GM10248 (cell line): ENCODE data around the gene RNASE8.

Source experiments
- CTCF ChIA-PET: fragments of 300-600 bp; sonication (Branson Sonifier 250); formaldehyde crosslinking; extraction: SDS; loops from one replicate; lab custom pipeline; 2021; ENCODE audit warnings: antibody characterized with exemption; lab: Yijun Ruan, JAX
- POLR2A ChIA-PET: fragments of 350-650 bp; sonication (Branson Sonifier 250); formaldehyde crosslinking; extraction: SDS; loops from one replicate; lab custom pipeline; 2020; ENCODE audit warnings: antibody characterized with exemption; lab: Yijun Ruan, JAX
- DNase-seq: peaks from one replicate; pipeline ENCODE4 v3.0.0; 2012; ENCODE audit errors: extremely low spot score
- CTCF ChIP-seq: IDR thresholded peaks from 2 replicates; pipeline ENCODE4 v1.5.1; 2012; ENCODE audit warnings: mild to moderate bottlenecking, low read depth; ENCODE audit errors: extremely low read depth, missing control alignments, control extremely low read depth

Gene RNASE8

GRCh38 chr14:21084396-21084795 is 26.8 kb downstream of the RNASE8 start:
- ChIA-PET CTCF (interaction anchor here (0.7 to 8.1 kb wide), 5 partner anchors 9 to 69 kb away, joined by 3 to 64 read pairs (median 17); no protein-coding TSS in a partner anchor), POLR2A (no interaction called here)
- TF ChIP-seq CTCF: no peak
- no peak for DNase-seq

- ChIA-PET CTCF (interaction anchor here (0.8 to 5.7 kb wide), 6 partner anchors 17 to 70 kb away, joined by 3 to 62 read pairs (median 16); partner anchors contain the start of gene TMEM253), POLR2A (no interaction called here)
Measured at GRCh38 chr14:21084998-21085853, 27.6 kb downstream of the RNASE8 start.

GRCh38 chr14:21086908-21087293 is 29.3 kb downstream of the RNASE8 start:
- DNase-seq: no peak
- no peak for TF ChIP-seq CTCF
- CTCF ChIA-PET: interaction anchor here (1.1 to 5.7 kb wide), 8 partner anchors 10 to 89 kb away, joined by 3 to 62 read pairs (median 6); partner anchors contain the start of genes ARHGEF40 and TMEM253
- POLR2A ChIA-PET: no interaction called here

More at GRCh38 chr14:21084998-21085853, 27.6 kb downstream of the RNASE8 start:
- no peak for DNase-seq
- no peak for TF ChIP-seq CTCF

GRCh38 chr14:21087294-21088091 is 29.9 kb downstream of the RNASE8 start:
- DNase-seq: no peak
- ChIA-PET POLR2A (no interaction called here), CTCF (interaction anchor here (1.1 to 5.7 kb wide), 8 partner anchors 10 to 90 kb away, joined by 3 to 62 read pairs (median 6); partner anchors contain the start of genes ARHGEF40 and TMEM253)
- TF ChIP-seq CTCF: no peak

- CTCF ChIA-PET: interaction anchor here (0.8 to 5.7 kb wide), 9 partner anchors 10 to 468 kb away, joined by 3 to 62 read pairs (median 7); partner anchors contain the start of genes ARHGEF40 and TMEM253
- POLR2A ChIA-PET: no interaction called here
- TF ChIP-seq CTCF: no peak
- no peak for DNase-seq
Measured at GRCh38 chr14:21088687-21089086, 31.1 kb downstream of the RNASE8 start.

- TF ChIP-seq CTCF: no peak
- DNase-seq: no peak
- CTCF ChIA-PET: interaction anchor here (0.8 to 5.7 kb wide), 9 partner anchors 10 to 468 kb away, joined by 3 to 62 read pairs (median 7); partner anchors contain the start of genes ARHGEF40 and TMEM253
- POLR2A ChIA-PET: no interaction called here
Measured at GRCh38 chr14:21089271-21089670, 31.6 kb downstream of the RNASE8 start.
